Stomach (tissue), 9 donors: Measurements from ENCODE around the gene CREB5. TPM values are rescaled to one million over a fixed set of nuclear protein-coding genes. Genes with fewer than 3 reads are reported as not detected.

ENCODE experiments used
- DNase-seq, 2 donors: peaks; one replicate each; pipeline versions ENCODE4 v3.0.0 to v3.0.0-alpha.2; 2013 to 2019
- H3K27ac ChIP-seq, 5 donors: fragments of 200-600 bp in 4 of 5; sonication (generic) in 4 of 5; one replicate each; pipeline ENCODE4 v1.5.1; 2013 to 2019; ENCODE audit warnings: mild to moderate bottlenecking in 1 of 5, moderate library complexity in 1 of 5
- H3K27me3 ChIP-seq, 3 donors: fragments of 200-600 bp; sonication (generic); one replicate each; pipeline ENCODE4 v1.5.1; 2017 to 2019; ENCODE audit warnings: mixed run types in 1 of 3
- H3K36me3 ChIP-seq, 4 donors: fragments of 200-600 bp; sonication (generic); 1 replicate in 3 of 4; 2 replicates in 1 of 4; pipeline ENCODE4 v1.5.1; 2016 to 2019
- H3K4me1 ChIP-seq, 4 donors: fragments of 200-600 bp; sonication (generic); one replicate each; pipeline ENCODE4 v1.5.1; 2016 to 2019
- H3K4me3 ChIP-seq, 4 donors: fragments of 200-600 bp; sonication (generic) in 3 of 4; one replicate each; pipeline ENCODE4 v1.5.1; 2016 to 2019; ENCODE audit warnings: mild to moderate bottlenecking in 1 of 4
- H3K9me3 ChIP-seq, 4 donors: fragments of 200-600 bp; sonication (generic); one replicate each; pipeline ENCODE4 v1.5.1; 2016 to 2019
- EP300 ChIP-seq: sonication (generic); formaldehyde crosslinking; IDR thresholded peaks from one replicate; pipeline ENCODE4 v1.6.1; 2017; ENCODE audit warnings: antibody characterized with exemption
- POLR2A ChIP-seq, 4 donors: fragments of 450-650 bp; IDR thresholded peaks; one replicate each; pipeline ENCODE4 v1.6.1; 2016; ENCODE audit warnings: antibody characterized with exemption in 4 of 4, control low read depth in 2 of 4, mild to moderate bottlenecking in 1 of 4, moderate library complexity in 1 of 4
- POLR2AphosphoS5 ChIP-seq, 3 donors: sonication (generic); formaldehyde crosslinking; IDR thresholded peaks; one replicate each; pipeline ENCODE4 v1.6.1; 2016; ENCODE audit warnings: antibody characterized with exemption in 3 of 3
- WGBS, 5 donors: extraction: QIAGEN DNeasy Blood & Tissue Kit in 3 of 5; methylation state at CpG; one replicate each; pipeline versions ENCODE4 v1.1.5 to v1.1.7; 2013 to 2018; 5-methylcytosine and 5-hydroxymethylcytosine counted together
- intact Hi-C: fragments of 100-400 bp; cut with DNase I; formaldehyde crosslinking; loops from one replicate; pipeline ENCODE4 v1.15.1; 2023; ENCODE audit warnings: low total_unique reads
- polyA plus RNA-seq, 3 donors: library from polyadenylated mRNA; stranded (reverse); fragments of 200-250 nt; gene quantifications; one replicate each; pipeline ENCODE4 v1.2.3, GENCODE V29; 2013
- total RNA-seq, 5 donors: library from RNA; depleted of rRNA; stranded (reverse); fragments of >200 nt; gene quantifications; one replicate each; pipeline versions ENCODE4 v1.1.0 to v1.2.3, GENCODE V29; 2014 to 2016
- TF ChIP-seq, protein P1 (sequence below), 7 experiments: fragments of 450-650 bp in 4 of 7; fragments of 200-600 bp in 3 of 7; sonication (generic) in 3 of 7; IDR thresholded peaks; one replicate each; pipeline ENCODE4 v1.5.1; 2016 to 2019; ENCODE audit warnings: antibody characterized with exemption in 7 of 7, control low read depth in 2 of 7, mild to moderate bottlenecking in 1 of 7
- donor health status: healthy with polysubstance abuse.
- donor health status: Bipolar disorder and iron deficiency.
- donor health status: healthy.

The CREB5 gene
- total and polyA plus RNA-seq, 8 donors = 0.68 to 30.3 (median 1.5) TPM; not detected in 1

- H3K4me1 ChIP-seq = peaks cover 18 to 43% (median 28%) of the 10 kb centered on the region in 4 donors
- intact Hi-C loops = loop anchor here (10.0 kb wide), 1 partner anchor 262 kb away; no protein-coding TSS in a partner anchor
- 91 to 99% (median 97%) methylated on average over 1 of the region's 1 CpG for WGBS, 5 donors
- TF ChIP-seq, protein P1, sequence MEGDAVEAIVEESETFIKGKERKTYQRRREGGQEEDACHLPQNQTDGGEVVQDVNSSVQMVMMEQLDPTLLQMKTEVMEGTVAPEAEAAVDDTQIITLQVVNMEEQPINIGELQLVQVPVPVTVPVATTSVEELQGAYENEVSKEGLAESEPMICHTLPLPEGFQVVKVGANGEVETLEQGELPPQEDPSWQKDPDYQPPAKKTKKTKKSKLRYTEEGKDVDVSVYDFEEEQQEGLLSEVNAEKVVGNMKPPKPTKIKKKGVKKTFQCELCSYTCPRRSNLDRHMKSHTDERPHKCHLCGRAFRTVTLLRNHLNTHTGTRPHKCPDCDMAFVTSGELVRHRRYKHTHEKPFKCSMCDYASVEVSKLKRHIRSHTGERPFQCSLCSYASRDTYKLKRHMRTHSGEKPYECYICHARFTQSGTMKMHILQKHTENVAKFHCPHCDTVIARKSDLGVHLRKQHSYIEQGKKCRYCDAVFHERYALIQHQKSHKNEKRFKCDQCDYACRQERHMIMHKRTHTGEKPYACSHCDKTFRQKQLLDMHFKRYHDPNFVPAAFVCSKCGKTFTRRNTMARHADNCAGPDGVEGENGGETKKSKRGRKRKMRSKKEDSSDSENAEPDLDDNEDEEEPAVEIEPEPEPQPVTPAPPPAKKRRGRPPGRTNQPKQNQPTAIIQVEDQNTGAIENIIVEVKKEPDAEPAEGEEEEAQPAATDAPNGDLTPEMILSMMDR (IDR thresholded peaks at IDR 0.05) = no peak
- TF ChIP-seq EP300 (no peak), POLR2AphosphoS5 (IDR thresholded peaks at IDR 0.05) (no peak), POLR2A (IDR thresholded peaks at IDR 0.05) (no peak)
- H3K4me3 ChIP-seq = no peak overlapping the region
- H3K36me3 ChIP-seq = no peaks in the 10 kb centered on the region
- peaks cover 0 to 72% (median 40%) of the 10 kb centered on the region in 3 donors for H3K27me3 ChIP-seq
- H3K27ac ChIP-seq = no peak overlapping the region
- H3K9me3 ChIP-seq = no peaks in the 10 kb centered on the region
- no peak for DNase-seq
These were observed 693 bp downstream of the CREB5 start for GRCh38 chr7:28413011-28413410.

GRCh38 chr7:28414453-28414852 lies 2.1 kb downstream of the CREB5 start:
- Histone ChIP-seq H3K27ac (no peak overlapping the region), H3K27me3 (peaks cover 0 to 57% (median 26%) of the 10 kb centered on the region in 3 donors), H3K4me1 (peaks cover 12 to 35% (median 19%) of the 10 kb centered on the region in 4 donors), H3K4me3 (no peak overlapping the region), H3K9me3 (no peaks in the 10 kb centered on the region), H3K36me3 (no peaks in the 10 kb centered on the region)
- 63 to 87% (median 84%) methylated on average over 1 of the region's 1 CpG for WGBS, 5 donors
- TF ChIP-seq EP300 (no peak), POLR2A (IDR thresholded peaks at IDR 0.05) (no peak), POLR2AphosphoS5 (IDR thresholded peaks at IDR 0.05) (no peak)
- TF ChIP-seq, protein P1 (IDR thresholded peaks at IDR 0.05) = no peak
- intact Hi-C loops = loop anchor here (10.0 kb wide), 1 partner anchor 260 kb away; no protein-coding TSS in a partner anchor
- no peak for DNase-seq

DNA sequence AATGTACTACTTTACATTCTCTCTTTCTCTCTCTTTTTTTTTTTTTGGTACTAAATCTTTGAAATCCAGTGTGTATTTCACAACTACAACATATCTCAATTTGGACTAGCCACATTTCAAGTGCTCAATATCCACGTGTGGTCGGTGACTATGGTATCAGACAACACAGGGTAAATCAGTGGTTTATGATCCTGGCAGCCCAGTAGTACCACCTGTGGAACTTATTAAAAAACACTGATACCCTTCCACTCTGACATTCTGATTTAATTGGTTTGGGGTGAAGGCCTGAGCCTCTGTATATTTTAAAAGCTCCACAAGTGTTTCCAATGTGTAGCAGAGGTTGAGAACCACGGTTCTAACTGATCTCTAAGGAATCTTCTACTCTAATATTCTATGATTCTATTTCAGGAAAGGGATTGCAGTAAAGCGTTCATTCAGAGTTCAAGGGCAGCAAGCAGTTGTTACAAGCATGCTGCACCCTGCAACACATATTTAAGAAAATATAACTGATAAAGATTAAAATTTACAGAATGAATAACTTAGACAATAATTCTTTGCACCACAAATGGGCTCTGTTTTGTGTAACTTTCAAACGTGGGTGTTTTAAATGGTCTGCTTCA lies 5.1 kb downstream of the CREB5 start:
- no peak for DNase-seq
- Histone ChIP-seq H3K9me3 (no peaks in the 10 kb centered on the region), H3K27me3 (peaks cover 0 to 28% (median 0%) of the 10 kb centered on the region in 3 donors), H3K27ac (peak overlapping the region in 1 of 5 donors; percentile 29), H3K36me3 (no peaks in the 10 kb centered on the region), H3K4me1 (peaks cover 0 to 8% (median 0%) of the 10 kb centered on the region in 4 donors), H3K4me3 (no peak overlapping the region)
- intact Hi-C loops = loop anchor here (10.0 kb wide), 1 partner anchor 257 kb away; no protein-coding TSS in a partner anchor
- WGBS, 5 donors = 58 to 75% (median 71%) methylated on average over 5 of the region's 5 CpGs
- no peak for TF ChIP-seq EP300
- TF ChIP-seq POLR2AphosphoS5 (IDR thresholded peaks at IDR 0.05) = no peak
- TF ChIP-seq, protein P1 (IDR thresholded peaks at IDR 0.05) = no peak
- no peak for TF ChIP-seq POLR2A (IDR thresholded peaks at IDR 0.05)

GRCh38 chr7:28418311-28418710 lies 6.0 kb downstream of the CREB5 start:
- TF ChIP-seq EP300 (no peak), POLR2AphosphoS5 (IDR thresholded peaks at IDR 0.05) (no peak), POLR2A (IDR thresholded peaks at IDR 0.05) (no peak)
- TF ChIP-seq, protein P1 (IDR thresholded peaks at IDR 0.05) = no peak
- peaks cover 0 to 24% (median 0%) of the 10 kb centered on the region in 3 donors for H3K27me3 ChIP-seq
- no peak for DNase-seq
- H3K27ac ChIP-seq = no peak overlapping the region
- no peaks in the 10 kb centered on the region for H3K9me3 ChIP-seq
- H3K36me3 ChIP-seq = no peaks in the 10 kb centered on the region
- intact Hi-C loops = loop anchor here (10.0 kb wide), 1 partner anchor 256 kb away; no protein-coding TSS in a partner anchor
- WGBS, 5 donors = 89 to 97% (median 90%) methylated on average over 2 of the region's 2 CpGs
- H3K4me3 ChIP-seq = no peak overlapping the region
- H3K4me1 ChIP-seq = peaks cover 0 to 5% (median 0%) of the 10 kb centered on the region in 4 donors
